HT1080 (cell line): ENCODE measurements around the gene C16orf92. TPM values are rescaled to one million over a fixed set of nuclear protein-coding genes. Genes with fewer than 3 reads are reported as not detected.
"Not testable (repeated sequence)": the region's sequence is repeated elsewhere in the genome, so short reads cannot be mapped to it uniquely, and the experiment has no call there.

Source experiments
- DNase-seq: peaks from one replicate; pipeline ENCODE4 v3.0.0-alpha.2; 2015; ENCODE audit warnings: low read depth
- total RNA-seq: library from RNA; depleted of rRNA; stranded (reverse); fragments of >200 nt; shearing (Covaris generic); gene quantifications from 2 replicates; pipeline ENCODE4 v1.2.3, GENCODE V29; 2014

C16orf92 gene
- total RNA-seq, 1 experiment from 2014 or later = not detected

DNA sequence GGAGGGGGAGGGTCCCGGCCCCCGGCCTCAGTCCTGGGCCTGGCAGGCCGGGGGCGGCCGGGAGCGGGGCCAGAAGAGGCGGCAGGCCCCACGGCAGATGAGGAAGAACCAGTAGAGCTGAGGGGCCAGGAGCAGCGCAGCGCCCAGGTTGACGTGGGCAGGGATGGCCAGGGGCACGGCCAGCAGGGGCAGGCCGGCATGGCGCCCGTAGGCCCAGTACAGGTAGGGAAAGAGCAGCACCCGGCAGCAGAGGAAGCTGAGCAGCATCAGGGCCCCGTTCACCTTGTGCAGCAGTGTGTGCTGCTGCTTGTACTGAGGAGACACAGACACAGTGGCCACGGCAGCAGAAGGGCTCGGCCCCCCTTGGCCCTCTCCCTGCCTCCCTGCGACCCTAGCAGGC is 2.2 kb downstream of the C16orf92 start:
- DNase-seq = no peak

- DNase-seq = no peak
Measured at GRCh38 chr16:30025574-30025973, 2.6 kb downstream of the C16orf92 start.

DNA sequence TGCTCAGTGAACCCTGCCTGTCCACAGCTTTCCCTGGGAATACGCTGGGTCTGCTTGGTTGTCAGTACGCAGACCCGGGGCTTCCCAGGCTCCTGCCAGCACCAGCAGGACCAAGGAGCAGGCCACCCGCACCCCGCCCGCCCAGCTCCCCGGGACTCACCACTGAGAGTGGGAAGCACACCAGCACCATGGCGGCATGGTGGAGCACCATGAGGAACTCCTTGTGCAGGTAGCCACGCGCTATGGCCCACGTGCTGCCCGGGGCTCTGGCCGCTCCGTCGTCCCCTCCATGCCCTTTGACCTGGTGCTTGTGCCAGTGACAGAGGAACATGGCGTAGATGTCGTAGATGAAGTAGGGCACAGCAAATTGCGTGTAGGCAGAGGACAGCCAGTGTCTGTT is 3.5 kb downstream of the C16orf92 start:
- DNase-seq = no peak

GRCh38 chr16:30027588-30028437 is 4.8 kb downstream of the C16orf92 start:
- DNase-seq = no peak

DNA sequence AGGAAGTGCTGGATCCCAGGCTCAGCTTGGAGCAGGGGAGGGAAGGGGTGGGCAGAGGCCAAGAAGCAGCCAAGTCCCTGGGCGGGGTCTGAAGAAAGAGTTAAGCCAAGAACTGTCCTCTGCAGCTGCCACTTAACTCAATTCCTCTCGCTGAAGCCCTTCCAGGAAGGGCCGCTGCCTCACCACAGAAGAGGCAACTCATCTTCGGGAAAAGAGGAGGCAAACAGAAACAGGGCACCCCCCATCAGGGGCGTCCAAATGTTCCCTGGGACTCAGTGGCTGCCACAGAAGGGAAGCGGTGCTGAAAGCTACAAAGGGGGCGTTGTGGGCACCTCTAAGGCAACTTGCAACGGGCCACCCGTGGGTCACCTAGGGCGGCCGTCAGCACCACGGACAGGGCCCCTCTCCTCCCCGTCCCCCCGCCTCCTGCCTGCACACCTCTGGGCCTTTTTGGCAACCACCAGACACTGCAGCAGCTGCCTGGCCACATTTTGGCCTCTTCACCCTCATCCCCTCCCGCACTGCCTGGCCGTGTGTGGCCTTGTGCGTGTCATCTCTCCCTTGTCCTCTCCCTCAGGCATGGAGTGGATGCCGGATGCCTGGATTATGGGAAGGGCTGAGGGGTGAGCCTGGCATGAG is 5.6 kb downstream of the C16orf92 start:
- DNase-seq = no peak

GRCh38 chr16:30030011-30030685 is 7.2 kb downstream of the C16orf92 start:
- no peak for DNase-seq

DNA sequence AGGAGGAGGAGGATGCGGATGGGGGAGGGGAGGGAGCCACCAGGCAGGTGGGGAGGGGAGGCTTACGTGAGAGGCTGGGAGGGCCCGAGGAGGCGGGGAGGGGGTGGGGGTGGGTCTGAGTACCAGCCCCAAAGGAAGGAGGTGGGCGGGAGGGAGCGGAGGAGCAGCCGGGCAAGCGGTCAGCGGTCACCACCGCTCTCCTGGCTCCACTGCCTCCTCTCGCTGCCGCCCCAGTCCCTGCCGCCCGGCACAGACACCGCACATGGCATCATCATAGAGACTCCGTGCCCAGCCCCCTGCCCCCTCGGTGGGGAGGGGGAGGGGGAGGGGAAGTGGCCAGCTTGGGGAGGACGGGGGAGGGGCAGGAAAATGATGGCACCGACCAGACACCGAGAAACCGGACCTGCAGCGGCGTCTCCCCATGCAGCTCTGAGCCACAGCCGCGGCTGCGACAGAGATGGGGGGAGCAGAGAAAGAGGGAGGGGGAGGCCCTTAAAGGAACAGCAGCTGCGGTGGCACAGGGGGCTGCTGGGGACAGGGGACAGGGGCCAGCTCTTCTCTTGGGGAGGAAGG is 7.9 kb downstream of the C16orf92 start, which contains the start of gene TLCD3B:
TLCD3B (minus strand) TSS at position 431 of the 573 bp plus-strand sequence. CDS start 744 bp downstream, outside the sequence.
- no peak for DNase-seq

DNA sequence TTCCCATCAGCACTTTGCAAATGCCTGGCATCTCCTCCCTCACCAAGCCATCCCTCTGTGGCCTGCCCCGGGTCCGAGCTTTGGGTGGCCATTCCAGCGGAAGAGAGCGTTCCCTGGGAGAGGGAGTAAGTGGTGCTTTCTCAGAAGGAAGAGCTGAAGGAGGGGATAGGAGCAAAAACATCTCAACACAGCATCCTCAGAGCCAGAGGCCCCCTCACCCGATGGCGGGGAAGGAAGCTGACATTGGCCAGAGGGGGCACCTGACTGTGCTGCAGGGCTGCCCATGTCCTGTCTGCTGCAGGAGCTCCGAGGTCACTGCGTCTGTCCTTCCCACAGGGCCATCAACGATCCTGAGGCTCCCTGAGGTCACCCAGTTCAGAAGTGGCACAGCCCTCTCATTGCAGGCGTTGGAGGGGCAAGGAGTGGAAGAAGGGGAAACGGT is 8.5 kb downstream of the C16orf92 start:
- no peak for DNase-seq

DNA sequence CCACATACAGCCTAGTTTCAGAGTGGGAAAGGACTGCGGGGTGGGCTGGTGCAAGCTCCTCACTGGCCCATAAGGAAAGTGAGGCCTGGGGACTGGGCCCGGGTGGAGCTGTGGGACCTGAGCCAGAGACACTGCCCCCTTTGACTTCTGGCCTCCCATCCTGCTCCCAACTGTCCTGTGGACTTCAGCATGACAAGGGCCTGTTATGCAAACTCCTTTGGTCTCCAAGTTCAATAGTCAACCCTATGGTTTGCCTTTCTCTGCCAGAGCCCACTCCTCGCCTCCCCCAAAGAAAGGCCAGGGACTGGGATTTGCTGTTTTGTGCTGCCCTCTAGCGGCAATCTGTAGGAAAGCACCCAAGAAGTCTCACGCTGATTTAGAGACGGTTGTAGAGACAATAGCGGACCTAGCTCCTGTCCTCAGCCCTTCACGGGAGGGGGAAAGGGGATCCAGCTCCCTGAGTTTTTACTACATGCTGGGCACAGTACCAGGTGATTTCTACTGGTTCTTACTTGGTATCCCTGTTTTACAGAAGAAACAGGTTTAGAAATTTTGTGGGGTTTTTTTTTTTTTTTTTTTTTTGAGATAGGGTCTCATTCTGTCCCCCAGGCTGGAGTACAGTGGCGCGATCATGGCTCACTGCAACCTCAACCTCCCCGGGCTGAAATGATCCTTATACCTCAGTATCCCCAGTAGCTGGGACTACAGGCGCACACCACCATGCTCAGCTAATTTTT is 9.3 kb downstream of the C16orf92 start:
- peak; percentile 62 for DNase-seq

DNA sequence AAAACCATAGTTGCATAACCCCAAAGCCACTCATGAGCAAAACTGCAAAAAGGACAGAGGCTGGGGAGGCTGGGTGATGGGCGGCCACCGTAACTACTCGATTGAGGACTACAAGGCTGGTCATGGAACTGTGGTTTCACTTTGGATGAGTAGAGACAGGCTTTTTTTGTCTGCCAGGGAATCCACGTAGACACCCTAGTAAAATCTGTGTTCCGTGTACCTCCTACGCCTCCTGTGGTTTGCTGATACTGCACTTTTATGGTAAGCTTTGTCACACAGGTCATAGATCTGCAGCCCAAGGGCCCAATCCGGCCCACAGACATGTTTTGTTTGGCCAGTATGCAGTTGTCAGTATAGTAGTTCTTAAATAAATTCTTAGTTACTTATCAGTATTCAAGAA is 10.3 kb downstream of the C16orf92 start:
- no peak for DNase-seq

GRCh38 chr16:30040221-30040620 is 17.2 kb downstream of the C16orf92 start:
- no peak for DNase-seq

- DNase-seq = not testable (repeated sequence)
Measured at GRCh38 chr16:30040690-30041089, 17.7 kb downstream of the C16orf92 start.

DNA sequence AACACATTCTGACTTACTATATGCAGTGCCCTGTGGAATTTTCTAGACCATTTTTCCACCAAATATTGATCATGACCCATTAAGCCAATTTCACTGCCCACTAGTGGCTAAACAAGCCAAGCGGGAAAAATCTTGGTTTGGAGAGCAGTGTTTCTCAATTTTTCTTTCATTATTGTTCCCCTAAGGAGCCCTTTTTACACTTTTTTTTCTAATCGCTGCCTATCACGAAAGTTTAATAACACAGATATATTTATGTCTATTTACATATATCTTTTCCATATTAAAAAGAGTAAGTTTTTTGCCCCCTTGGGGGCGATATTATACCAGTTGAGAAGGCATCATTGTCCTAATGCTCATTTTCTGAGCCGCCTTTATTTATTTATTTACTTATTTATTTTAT is 18.8 kb downstream of the C16orf92 start:
- no peak for DNase-seq

DNA sequence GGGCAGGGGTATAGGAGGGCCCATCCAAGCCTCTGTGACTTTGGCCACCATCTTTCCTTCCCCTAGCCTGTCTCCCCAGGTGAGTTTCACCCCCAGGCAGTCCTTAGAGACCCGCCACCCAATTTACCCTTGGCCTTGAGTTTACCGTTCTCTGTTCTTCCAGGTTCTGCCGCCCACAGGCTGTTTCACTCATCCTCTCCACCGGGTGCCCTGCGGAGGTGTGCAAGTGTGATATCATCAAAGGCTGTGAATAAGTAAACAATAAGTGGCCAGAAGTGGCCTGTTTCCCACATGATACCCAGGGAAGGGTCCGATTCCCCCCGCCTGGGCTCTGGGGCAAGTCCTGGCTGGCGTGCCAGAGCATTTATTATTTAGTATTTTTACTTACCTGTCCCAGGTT is 23.2 kb downstream of the C16orf92 start:
- no peak for DNase-seq

DNA sequence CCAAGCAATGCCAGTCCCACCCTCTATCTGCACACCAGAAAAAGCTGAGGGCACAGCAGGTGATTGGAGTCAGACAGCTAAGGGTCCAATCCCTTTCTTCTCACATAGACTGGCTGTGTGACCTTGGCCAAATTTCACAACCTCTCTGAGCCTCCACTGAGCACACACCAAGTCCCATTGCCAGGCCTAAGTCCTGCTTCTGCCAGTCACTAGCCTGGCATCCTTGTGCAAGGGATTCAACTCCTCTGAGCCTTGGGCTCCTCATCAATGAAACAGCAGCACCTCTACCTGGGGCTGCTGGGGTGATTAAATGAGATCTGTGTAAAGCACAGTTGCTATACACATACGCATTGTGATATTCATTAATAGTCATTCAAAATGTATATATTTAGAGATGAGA is 23.6 kb downstream of the C16orf92 start:
- no peak for DNase-seq

GRCh38 chr16:30049871-30050270 is 26.9 kb downstream of the C16orf92 start:
- no peak for DNase-seq

GRCh38 chr16:30051518-30051917 is 28.5 kb downstream of the C16orf92 start:
- peak; percentile 82 for DNase-seq

DNA sequence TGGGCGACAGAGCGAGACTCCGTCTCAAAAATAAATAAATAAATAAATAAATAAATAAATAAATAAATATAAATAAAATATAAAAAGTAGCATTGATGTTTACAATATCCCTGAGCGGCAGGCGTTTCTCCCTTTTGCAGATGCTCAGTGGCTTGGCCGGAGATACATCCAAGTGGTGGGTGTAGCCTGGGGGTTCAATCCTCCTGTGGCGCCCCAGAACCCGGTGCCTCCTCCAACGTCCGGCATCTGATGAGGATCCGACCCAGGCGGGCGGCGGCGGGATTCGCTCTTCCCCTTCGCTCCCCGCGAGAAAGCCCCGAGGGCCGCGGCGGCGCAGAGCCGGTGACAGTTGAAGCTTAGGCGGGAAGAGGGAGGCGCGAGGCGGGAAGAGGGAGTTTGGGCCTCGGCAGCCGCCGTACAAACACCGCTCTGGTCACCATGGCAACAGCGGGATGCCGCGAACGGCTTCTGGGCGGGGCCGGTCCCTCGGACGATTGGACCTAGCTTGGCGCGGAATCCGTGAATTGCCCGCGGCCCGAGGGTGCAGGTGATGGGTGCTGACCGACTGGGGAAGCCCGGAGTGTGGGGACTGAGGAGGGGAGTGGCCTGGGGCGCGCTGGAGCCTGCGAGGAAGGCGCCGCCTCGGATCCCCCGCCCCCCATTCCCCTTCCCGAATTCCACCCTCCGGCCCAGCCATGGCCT is 29.8 kb downstream of the C16orf92 start:
- peak; percentile 91 for DNase-seq

- no peak for DNase-seq
Measured at GRCh38 chr16:30053376-30054015, 30.5 kb downstream of the C16orf92 start.

DNA sequence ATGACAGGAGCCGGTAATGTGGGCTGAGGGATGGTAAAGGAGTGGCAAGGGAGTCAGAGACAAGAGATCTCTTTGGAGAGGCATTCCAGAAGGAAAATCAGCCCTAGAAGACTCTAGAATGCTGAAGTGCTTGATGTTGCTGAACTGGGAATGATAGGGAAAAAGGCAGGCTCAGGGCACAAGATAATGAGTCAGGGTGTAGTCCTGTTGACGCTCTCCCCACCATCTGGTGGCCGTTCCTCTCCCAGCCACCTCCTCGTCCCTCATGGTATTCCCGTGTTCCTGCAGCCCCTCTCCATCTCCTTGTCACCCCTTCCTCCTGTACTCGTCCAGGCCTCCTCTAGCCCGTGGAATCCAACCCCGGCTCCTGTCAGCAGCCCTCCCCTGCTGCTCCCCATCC is 31.5 kb downstream of the C16orf92 start:
- DNase-seq = no peak
